KBM-7 (cell line): ENCODE measurements around the gene CD40.

ENCODE experiments used
- DNase-seq: peaks from one replicate; pipeline ENCODE4 v3.0.0-alpha.2; 2015
- in situ Hi-C: fragments of 300-500 bp; cut with MboI; formaldehyde crosslinking; loops from 2 replicates; pipeline ENCODE4 v1.14.3; 2020; ENCODE audit warnings: low sequenced_read_pairs, low pct_unique_long_range_greater_than_20kb, mixed read lengths

Gene CD40

DNA sequence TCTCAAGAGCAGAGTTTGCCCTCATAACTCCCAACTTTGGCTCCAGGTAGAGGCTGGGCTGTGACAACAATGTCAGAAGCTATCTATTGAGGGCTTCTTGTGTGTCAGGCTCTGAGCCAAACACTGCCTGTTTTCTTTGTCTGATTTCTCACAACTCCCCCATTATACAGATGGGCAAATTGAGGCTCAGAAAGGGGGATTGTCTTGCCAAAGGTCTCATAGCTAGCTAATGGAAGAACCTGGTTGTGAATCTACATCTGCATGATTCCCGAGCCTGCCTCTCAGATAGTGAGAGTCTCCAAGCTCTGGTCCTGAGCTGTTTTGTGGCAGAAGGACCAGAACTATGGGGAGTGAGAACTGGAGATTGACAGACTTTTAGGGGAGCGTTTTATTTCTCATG, 1.4 kb downstream of the CD40 start:
- no peak for DNase-seq
- in situ Hi-C loops, result no loop called here

DNA sequence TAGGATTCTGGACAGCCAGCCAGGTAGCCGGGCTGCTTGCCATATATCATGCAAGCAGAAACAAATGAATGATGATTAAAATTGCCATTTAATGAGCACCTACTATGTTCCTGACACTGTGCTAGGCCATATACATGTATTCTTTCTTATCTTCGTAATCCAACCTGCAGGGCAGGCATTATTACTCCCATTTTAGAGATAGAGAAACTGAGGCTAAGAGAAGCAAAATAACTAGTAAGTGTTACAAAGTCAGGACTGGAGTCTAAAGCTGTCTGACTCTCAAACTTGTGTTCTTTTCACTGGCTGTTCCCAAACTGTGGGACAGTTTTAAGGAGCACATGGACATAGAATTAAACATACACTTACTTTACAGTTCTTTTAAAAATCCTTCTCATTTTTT, 2.0 kb downstream of the CD40 start:
- DNase-seq, result no peak
- in situ Hi-C loops, result no loop called here

GRCh38 chr20:46121184-46121930, 3.2 kb downstream of the CD40 start:
- in situ Hi-C loops, result no loop called here
- DNase-seq, result no peak

DNA sequence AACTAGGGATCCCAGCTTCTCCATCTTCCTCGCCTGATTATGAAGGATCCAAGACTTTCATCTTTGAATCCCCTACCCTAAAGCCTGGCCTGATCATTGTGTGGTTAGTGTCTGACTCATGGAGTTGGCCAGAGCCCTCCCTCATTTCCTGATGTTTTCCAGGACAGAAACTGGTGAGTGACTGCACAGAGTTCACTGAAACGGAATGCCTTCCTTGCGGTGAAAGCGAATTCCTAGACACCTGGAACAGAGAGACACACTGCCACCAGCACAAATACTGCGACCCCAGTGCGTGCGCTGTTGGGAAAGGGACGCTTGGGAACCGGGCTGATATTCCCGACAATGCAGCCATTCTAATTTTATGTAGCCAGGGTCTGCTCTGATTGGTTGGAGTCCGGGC, 4.0 kb downstream of the CD40 start:
- in situ Hi-C loops, result no loop called here
- DNase-seq, result no peak

GRCh38 chr20:46122516-46123481, 4.7 kb downstream of the CD40 start:
- no peak for DNase-seq
- in situ Hi-C loops, result no loop called here

GRCh38 chr20:46123482-46124245, 5.5 kb downstream of the CD40 start:
- no peak for DNase-seq
- in situ Hi-C loops, result no loop called here

- no peak for DNase-seq
- in situ Hi-C loops, result loop anchor here (25.0 kb wide), 1 partner anchor 311 kb away; no protein-coding TSS in a partner anchor
These were observed 8.4 kb downstream of the CD40 start for GRCh38 chr20:46126440-46127056.

GRCh38 chr20:46127396-46128010, 9.4 kb downstream of the CD40 start:
- DNase-seq, result no peak
- in situ Hi-C loops, result loop anchor here (25.0 kb wide), 1 partner anchor 310 kb away; no protein-coding TSS in a partner anchor

DNA sequence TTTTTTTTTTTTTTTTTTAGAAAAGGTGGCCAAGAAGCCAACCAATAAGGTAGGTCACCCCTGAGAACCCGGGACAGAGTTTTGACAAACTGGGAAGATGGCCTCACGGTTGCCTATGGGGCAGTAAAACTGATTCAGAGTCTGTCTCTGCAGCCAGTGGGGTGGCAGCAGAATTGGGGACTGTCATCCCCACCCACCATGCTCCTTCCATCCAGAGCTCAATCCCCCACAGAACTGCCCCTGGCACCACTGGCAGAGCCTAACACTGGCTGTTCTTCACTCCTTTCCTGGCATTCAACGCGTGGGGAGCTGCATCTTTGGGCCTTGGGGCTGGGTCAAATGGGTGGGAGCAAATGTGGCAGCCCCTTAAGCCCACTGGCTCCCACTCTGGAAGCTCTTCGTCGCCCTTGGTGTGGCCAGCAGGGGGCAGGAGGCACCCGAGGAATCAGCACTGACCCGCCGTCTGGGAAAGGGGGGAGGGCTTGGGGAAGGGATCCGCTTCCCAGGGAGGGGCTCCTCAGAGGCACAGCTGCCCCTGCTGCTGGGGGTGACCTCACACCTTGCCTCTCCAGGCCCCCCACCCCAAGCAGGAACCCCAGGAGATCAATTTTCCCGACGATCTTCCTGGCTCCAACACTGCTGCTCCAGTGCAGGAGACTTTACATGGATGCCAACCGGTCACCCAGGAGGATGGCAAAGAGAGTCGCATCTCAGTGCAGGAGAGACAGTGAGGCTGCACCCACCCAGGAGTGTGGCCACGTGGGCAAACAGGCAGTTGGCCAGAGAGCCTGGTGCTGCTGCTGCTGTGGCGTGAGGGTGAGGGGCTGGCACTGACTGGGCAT, 10.4 kb downstream of the CD40 start:
- in situ Hi-C loops, result loop anchor here (25.0 kb wide), 1 partner anchor 309 kb away; no protein-coding TSS in a partner anchor
- peak; percentile 16 for DNase-seq

DNA sequence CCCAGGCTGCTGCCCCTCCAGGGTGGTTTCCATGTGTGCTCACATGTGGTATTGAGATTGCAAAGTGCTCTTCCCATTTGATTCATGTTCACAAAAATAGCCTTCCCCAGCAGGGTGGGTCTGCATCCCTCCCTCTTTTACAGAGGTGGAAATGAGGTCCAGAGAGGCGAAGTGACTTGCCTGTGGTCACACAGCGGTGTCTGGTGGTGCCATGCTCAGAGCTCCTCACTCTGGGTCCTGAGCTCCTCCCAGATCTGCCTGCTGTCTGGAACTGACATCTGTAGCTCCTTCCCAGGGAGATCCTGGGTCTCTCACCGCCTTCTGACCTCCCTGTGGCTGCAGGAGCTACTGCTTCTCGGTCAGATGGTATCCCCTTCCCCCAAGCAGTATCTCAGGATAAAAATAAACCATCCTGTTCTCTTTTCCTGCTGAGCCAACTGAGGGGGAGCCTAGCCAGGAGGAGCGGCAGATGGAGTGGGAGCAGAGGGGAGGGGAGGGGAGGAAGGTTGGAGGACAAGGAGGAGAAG, 11.9 kb downstream of the CD40 start:
- DNase-seq, result no peak
- in situ Hi-C loops, result loop anchor here (25.0 kb wide), 1 partner anchor 307 kb away; no protein-coding TSS in a partner anchor

DNA sequence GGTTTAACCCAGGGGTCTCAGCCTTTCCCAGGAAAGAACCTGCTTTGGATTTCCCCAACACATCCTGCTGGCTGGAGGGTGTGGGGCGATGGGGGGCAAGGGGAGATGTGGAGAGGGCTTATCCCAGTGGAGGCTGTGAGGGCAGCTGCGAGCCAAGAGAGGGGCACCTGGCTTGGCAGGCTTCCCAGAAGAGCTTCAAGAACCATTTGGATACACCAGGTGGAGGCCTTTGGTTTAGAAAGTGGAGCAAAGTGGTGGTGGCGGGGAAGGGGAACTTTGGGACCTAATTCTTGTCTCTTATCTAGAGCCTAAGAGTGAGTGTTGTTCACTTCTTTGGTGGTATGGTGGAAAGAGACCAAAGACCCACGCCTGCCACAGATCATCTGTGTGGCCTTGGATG, 12.4 kb downstream of the CD40 start:
- no peak for DNase-seq
- in situ Hi-C loops, result loop anchor here (25.0 kb wide), 1 partner anchor 307 kb away; no protein-coding TSS in a partner anchor

- no peak for DNase-seq
- in situ Hi-C loops, result loop anchor here (25.0 kb wide), 1 partner anchor 306 kb away; no protein-coding TSS in a partner anchor
These were observed 13.3 kb downstream of the CD40 start for GRCh38 chr20:46131396-46131795.

DNA sequence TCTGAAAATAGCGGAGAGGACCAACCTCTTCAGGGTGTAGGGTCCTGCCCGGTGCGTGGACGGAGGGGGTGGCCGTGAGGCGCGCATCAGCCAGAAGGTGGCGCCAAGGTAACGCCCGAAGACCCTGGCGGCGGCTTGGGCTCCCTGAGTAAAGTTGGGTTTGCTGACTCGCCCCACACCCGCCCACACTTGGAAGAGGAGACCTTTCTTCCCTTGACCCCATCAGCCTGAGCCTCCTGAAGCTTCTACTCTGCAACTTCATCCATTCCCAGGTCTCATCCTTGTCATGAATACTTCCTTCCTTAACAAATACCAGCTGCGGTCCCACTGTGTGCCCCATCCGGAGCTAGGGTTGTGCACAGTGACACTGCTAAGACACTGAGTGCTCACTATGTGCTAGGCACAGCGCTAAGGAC, 14.6 kb downstream of the CD40 start:
- in situ Hi-C loops, result loop anchor here (25.0 kb wide), 1 partner anchor 305 kb away; no protein-coding TSS in a partner anchor
- DNase-seq, result peak; percentile 77

GRCh38 chr20:46133886-46134654, 16.0 kb downstream of the CD40 start:
- no peak for DNase-seq
- in situ Hi-C loops, result loop anchor here (25.0 kb wide), 1 partner anchor 303 kb away; no protein-coding TSS in a partner anchor

- in situ Hi-C loops, result loop anchor here (25.0 kb wide), 1 partner anchor 303 kb away; no protein-coding TSS in a partner anchor
- DNase-seq, result no peak
These were observed 16.6 kb downstream of the CD40 start for GRCh38 chr20:46134716-46135115.
